CD4-positive, alpha-beta T cell (primary cell): Measurements from ENCODE around the gene PWWP2B. TPM values are rescaled to one million over a fixed set of nuclear protein-coding genes. Genes with fewer than 3 reads are reported as not detected.
"Not testable (repeated sequence)": the region's sequence is repeated elsewhere in the genome, so short reads cannot be mapped to it uniquely, and the experiment has no call there.

ENCODE experiments used
- ATAC-seq: fragments of 200-7000 bp; cut with Tn5 transposase; one replicate; pipeline ENCODE4 v1.10.0; 2022; ENCODE audit warnings: mild to moderate bottlenecking; ENCODE audit not compliant: poor library complexity
- CTCF ChIA-PET: fragments of 350-600 bp; sonication (Branson Sonifier 250); formaldehyde crosslinking; loops from one replicate; lab custom pipeline; 2021; ENCODE audit warnings: antibody characterized with exemption, inconsistent platforms; lab: Charles Lee
- POLR2A ChIA-PET: fragments of 350-600 bp; sonication (Branson Sonifier 250); formaldehyde crosslinking; loops from one replicate; lab custom pipeline; 2021; ENCODE audit warnings: antibody characterized with exemption, inconsistent platforms; lab: Charles Lee
- DNase-seq, 14 experiments: peaks; one replicate each; pipeline ENCODE4 v3.0.0-alpha.2; 2013 to 2020; ENCODE audit warnings: mixed read lengths in 2 of 14
- H3K27ac ChIP-seq, 2 donors: one replicate each; pipeline versions ENCODE4 v1.5.1 to v1.7.0; 2013; ENCODE audit warnings: low read length in 2 of 2, low read depth in 1 of 2, mild to moderate bottlenecking in 1 of 2
- H3K27me3 ChIP-seq, 2 experiments: 1 replicate in 1 of 2; 2 replicates in 1 of 2; pipeline versions ENCODE4 v1.6.1 to v1.7.0; 2013; ENCODE audit warnings: low read length in 2 of 2, control low read depth in 1 of 2, mild to moderate bottlenecking in 1 of 2, moderate library complexity in 1 of 2; ENCODE audit not compliant: insufficient read depth in 2 of 2, control insufficient read depth in 1 of 2
- H3K36me3 ChIP-seq: one replicate; pipeline ENCODE4 v1.6.1; 2013; ENCODE audit warnings: low read length, control low read depth; ENCODE audit not compliant: insufficient read depth
- H3K4me1 ChIP-seq: one replicate; pipeline ENCODE4 v1.6.1; 2013; ENCODE audit warnings: low read length, control low read depth; ENCODE audit not compliant: insufficient read depth
- H3K4me3 ChIP-seq: one replicate; pipeline ENCODE4 v1.5.1; 2013; ENCODE audit warnings: mild to moderate bottlenecking, low read length, moderate library complexity
- H3K9me3 ChIP-seq, 2 experiments: 1 replicate in 1 of 2; 2 replicates in 1 of 2; pipeline versions ENCODE4 v1.6.1 to v1.7.0; 2013; ENCODE audit warnings: low read length in 2 of 2, mild to moderate bottlenecking in 2 of 2, control low read depth in 1 of 2, moderate library complexity in 1 of 2; ENCODE audit not compliant: control insufficient read depth in 1 of 2, insufficient read depth in 1 of 2
- H3K27ac Mint-ChIP-seq: one replicate; pipeline ENCODE4 v1.8.0; 2020; ENCODE audit warnings: mixed read lengths
- H3K27me3 Mint-ChIP-seq: one replicate; pipeline ENCODE4 v1.8.0; 2021; ENCODE audit warnings: mixed read lengths
- H3K36me3 Mint-ChIP-seq: one replicate; pipeline ENCODE4 v1.8.0; 2021; ENCODE audit warnings: low read depth, mixed read lengths
- H3K4me1 Mint-ChIP-seq: one replicate; pipeline ENCODE4 v1.8.0; 2021; ENCODE audit warnings: low read depth, mixed read lengths
- H3K4me3 Mint-ChIP-seq: one replicate; pipeline ENCODE4 v1.8.0; 2020; ENCODE audit warnings: mild to moderate bottlenecking, mixed read lengths
- H3K9me3 Mint-ChIP-seq: one replicate; pipeline ENCODE4 v1.8.0; 2020; ENCODE audit warnings: mixed read lengths
- intact Hi-C, 2 experiments: fragments of 100-400 bp; cut with DNase I in 1 of 2; cut with micrococcal nuclease in 1 of 2; formaldehyde crosslinking; loops; one replicate each; pipeline versions ENCODE4 v1.15.1 to v1.9.0; 2023 to 2025; cut with DNase I, micrococcal nuclease
- total RNA-seq, 174 experiments: library from RNA in 2 of 174; stranded (reverse) in 2 of 174; gene quantifications; one replicate each; pipeline ENCODE4 v1.2.3 and lab custom pipeline; 2021 to 2026
- TF ChIP-seq, protein P1 (sequence below): fragments of 200-600 bp; IDR thresholded peaks from one replicate; pipeline ENCODE4 v1.8.0; 2022; ENCODE audit warnings: antibody characterized with exemption, mild to moderate bottlenecking

Gene PWWP2B
- total RNA-seq, 2 experiments from 2014 or later, result 19.2 to 19.6 TPM

DNA sequence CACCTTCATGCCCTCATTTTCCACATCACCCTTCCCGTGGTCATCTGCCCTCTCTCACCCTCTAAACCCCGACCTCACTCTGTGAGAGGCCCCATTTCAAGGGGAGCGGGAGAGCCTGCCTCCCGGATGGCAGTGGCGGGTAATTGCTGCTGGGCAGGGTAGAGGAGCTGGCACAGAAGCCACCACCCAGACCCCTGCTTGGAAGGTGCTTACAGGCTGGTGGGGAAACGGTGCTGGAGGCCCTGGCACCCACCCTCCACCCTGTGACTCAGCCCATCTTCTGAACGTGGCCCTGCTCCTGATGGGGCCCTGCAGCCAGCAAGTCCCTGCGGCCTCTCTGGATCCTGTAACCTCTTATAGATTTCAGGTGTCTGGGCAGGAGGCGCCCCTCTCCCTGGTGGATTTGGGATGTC is 10.6 kb upstream of the PWWP2B start:
- TF ChIP-seq, protein P1, sequence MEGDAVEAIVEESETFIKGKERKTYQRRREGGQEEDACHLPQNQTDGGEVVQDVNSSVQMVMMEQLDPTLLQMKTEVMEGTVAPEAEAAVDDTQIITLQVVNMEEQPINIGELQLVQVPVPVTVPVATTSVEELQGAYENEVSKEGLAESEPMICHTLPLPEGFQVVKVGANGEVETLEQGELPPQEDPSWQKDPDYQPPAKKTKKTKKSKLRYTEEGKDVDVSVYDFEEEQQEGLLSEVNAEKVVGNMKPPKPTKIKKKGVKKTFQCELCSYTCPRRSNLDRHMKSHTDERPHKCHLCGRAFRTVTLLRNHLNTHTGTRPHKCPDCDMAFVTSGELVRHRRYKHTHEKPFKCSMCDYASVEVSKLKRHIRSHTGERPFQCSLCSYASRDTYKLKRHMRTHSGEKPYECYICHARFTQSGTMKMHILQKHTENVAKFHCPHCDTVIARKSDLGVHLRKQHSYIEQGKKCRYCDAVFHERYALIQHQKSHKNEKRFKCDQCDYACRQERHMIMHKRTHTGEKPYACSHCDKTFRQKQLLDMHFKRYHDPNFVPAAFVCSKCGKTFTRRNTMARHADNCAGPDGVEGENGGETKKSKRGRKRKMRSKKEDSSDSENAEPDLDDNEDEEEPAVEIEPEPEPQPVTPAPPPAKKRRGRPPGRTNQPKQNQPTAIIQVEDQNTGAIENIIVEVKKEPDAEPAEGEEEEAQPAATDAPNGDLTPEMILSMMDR, result no peak
- Mint-ChIP-seq H3K4me3 (no peak overlapping the region), H3K27ac (no peak overlapping the region), H3K4me1 (peaks cover 4% of the 10 kb centered on the region), H3K36me3 (no peaks in the 10 kb centered on the region), H3K9me3 (no peaks in the 10 kb centered on the region), H3K27me3 (no peaks in the 10 kb centered on the region)
- H3K9me3 ChIP-seq, result no peaks in the 10 kb centered on the region
- ATAC-seq, result no peak
- H3K4me1 ChIP-seq, result peaks cover 20% of the 10 kb centered on the region
- CTCF ChIA-PET, result no interaction called here
- H3K4me3 ChIP-seq, result no peak overlapping the region
- no peaks in the 10 kb centered on the region for H3K27me3 ChIP-seq
- POLR2A ChIA-PET, result no interaction called here
- DNase-seq, result peak in 1 of 14 experiments; percentile 3
- H3K27ac ChIP-seq, result no peak overlapping the region
- intact Hi-C loops, result loop anchor here in 1 of 2 experiments (5.0 kb wide), 2 partner anchors 54 to 79 kb away; partner anchors contain the start of genes LRRC27 and STK32C
- H3K36me3 ChIP-seq, result no peaks in the 10 kb centered on the region

DNA sequence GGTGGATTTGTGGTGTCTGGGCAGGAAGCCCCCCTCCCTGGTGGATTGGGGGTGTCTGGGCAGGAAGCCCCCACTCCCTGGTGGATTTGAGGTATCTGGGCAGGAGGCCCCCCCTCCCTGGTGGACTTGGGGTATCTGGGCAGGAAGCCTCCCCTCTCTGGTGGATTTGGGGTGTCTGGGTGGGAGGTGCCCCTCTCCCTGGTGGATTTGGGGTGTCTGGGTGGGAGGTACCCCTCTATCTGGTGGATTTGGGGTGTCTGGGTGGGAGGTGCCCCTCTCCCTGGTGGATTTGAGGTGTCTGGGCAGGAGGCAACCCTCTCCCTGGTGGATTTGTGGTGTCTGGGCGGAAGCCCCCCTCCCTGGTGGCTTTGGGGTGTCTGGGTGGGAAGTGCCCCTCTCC is 10.1 kb upstream of the PWWP2B start:
- ATAC-seq, H3K27ac ChIP-seq, H3K9me3 Mint-ChIP-seq, H3K4me1 Mint-ChIP-seq, H3K36me3 Mint-ChIP-seq, H3K36me3 ChIP-seq, H3K4me3 ChIP-seq, CTCF ChIA-PET, H3K27me3 Mint-ChIP-seq, H3K27ac Mint-ChIP-seq, H3K9me3 ChIP-seq, H3K4me3 Mint-ChIP-seq, POLR2A ChIA-PET, H3K27me3 ChIP-seq: not testable (repeated sequence)
- intact Hi-C loops, result loop anchor here in 1 of 2 experiments (1.0 to 5.0 kb wide), 3 partner anchors 55 to 251 kb away; partner anchors contain the start of genes LRRC27 and STK32C
- peak in 1 of 14 experiments; percentile 5 for DNase-seq
- H3K4me1 ChIP-seq, result peaks cover 20% of the 10 kb centered on the region

DNA sequence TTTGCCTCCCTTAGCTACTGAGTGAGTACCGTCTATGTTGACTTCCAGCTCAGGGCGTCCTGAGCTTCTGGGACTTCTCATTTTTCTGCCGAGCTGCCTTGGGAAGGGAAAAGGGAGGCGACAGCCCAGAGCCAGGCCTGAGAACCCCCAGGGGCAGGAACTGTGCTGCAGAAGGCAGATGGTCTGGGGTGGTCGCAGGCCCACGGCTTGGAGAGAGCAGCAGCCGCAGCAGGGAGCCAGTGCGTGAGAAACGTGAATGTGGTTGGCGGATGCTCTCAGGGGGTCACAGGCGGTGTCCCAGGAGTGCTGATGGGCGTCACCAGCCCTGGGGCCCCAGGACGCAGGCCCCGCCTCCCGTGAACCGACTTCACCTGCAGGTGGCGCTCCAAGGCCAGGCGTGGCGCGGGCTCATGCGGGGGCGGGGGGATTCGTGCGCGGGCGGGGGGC is 9.2 kb upstream of the PWWP2B start:
- Histone ChIP-seq H3K36me3 (no peaks in the 10 kb centered on the region), H3K4me3 (peak overlapping the region; percentile 22), H3K9me3 (no peaks in the 10 kb centered on the region), H3K4me1 (peaks cover 20% of the 10 kb centered on the region), H3K27me3 (no peaks in the 10 kb centered on the region), H3K27ac (no peak overlapping the region)
- peak; percentile 68 to 89 (median 77) for DNase-seq
- ATAC-seq, result peak; percentile 96
- Mint-ChIP-seq H3K4me3 (peak overlapping the region; percentile 25), H3K27me3 (no peaks in the 10 kb centered on the region), H3K27ac (peak overlapping the region; percentile 71), H3K36me3 (no peaks in the 10 kb centered on the region), H3K9me3 (no peaks in the 10 kb centered on the region), H3K4me1 (no peaks in the 10 kb centered on the region)
- TF ChIP-seq, protein P1, result peak; percentile 44
- ChIA-PET CTCF (interaction anchor here (0.6 kb wide), 1 partner anchor 247 kb away, joined by 3 read pairs; no protein-coding TSS in a partner anchor), POLR2A (no interaction called here)
- intact Hi-C loops, result loop anchor here (1.0 to 5.0 kb wide), 4 partner anchors 55 to 251 kb away; partner anchors contain the start of genes LRRC27 (in 1 of the 2) and STK32C (in 1 of the 2)
